Endodermal cell (in vitro differentiated cells): ENCODE results near the gene ZNF385D. TPM values are rescaled to one million over a fixed set of nuclear protein-coding genes. Genes with fewer than 3 reads are reported as not detected.

ENCODE experiments used
- DNase-seq: peaks from one replicate; pipeline ENCODE4 v3.0.0-alpha.2; 2017
- H3K27ac ChIP-seq: 2 replicates; pipeline ENCODE4 v1.5.1; 2013; ENCODE audit warnings: mild to moderate bottlenecking, low read depth, low read length, moderate library complexity
- H3K27me3 ChIP-seq: 2 replicates; pipeline ENCODE4 v1.6.1; 2013; ENCODE audit warnings: mild to moderate bottlenecking, low read length, moderate library complexity; ENCODE audit not compliant: insufficient read depth, control insufficient read depth, poor library complexity, severe bottlenecking
- H3K36me3 ChIP-seq: 2 replicates; pipeline ENCODE4 v1.7.0; 2013; ENCODE audit warnings: mild to moderate bottlenecking, low read length, moderate library complexity; ENCODE audit not compliant: control insufficient read depth, insufficient read depth
- H3K4me1 ChIP-seq: one replicate; pipeline ENCODE4 v1.7.0; 2013; ENCODE audit warnings: low read length; ENCODE audit not compliant: control insufficient read depth, insufficient read depth
- H3K4me3 ChIP-seq: 2 replicates; pipeline ENCODE4 v1.5.1; 2013; ENCODE audit warnings: mild to moderate bottlenecking, low read length, moderate library complexity
- H3K9ac ChIP-seq: 2 replicates; pipeline ENCODE4 v1.6.1; 2013; ENCODE audit warnings: mild to moderate bottlenecking, low read length, moderate library complexity; ENCODE audit not compliant: poor library complexity, severe bottlenecking; ENCODE audit errors: extremely low read depth
- H3K9me3 ChIP-seq: 2 replicates; pipeline ENCODE4 v1.6.1; 2013; ENCODE audit warnings: mild to moderate bottlenecking, low read length, moderate library complexity; ENCODE audit not compliant: control insufficient read depth
- H3K27ac Mint-ChIP-seq: 2 replicates; pipeline ENCODE4 v1.8.0; 2020; ENCODE audit warnings: mixed read lengths
- H3K27me3 Mint-ChIP-seq: 2 replicates; pipeline ENCODE4 v1.8.0; 2021; ENCODE audit warnings: mild to moderate bottlenecking, mixed read lengths; ENCODE audit not compliant: insufficient read depth
- H3K36me3 Mint-ChIP-seq: 2 replicates; pipeline ENCODE4 v1.8.0; 2020; ENCODE audit warnings: low read depth, mixed read lengths
- H3K4me1 Mint-ChIP-seq: 2 replicates; pipeline ENCODE4 v1.8.0; 2020; ENCODE audit warnings: mixed read lengths
- H3K4me3 Mint-ChIP-seq: 2 replicates; pipeline ENCODE4 v1.8.0; 2020; ENCODE audit warnings: mild to moderate bottlenecking, moderate library complexity, mixed read lengths
- H3K9me3 Mint-ChIP-seq: 2 replicates; pipeline ENCODE4 v1.8.0; 2020; ENCODE audit warnings: mild to moderate bottlenecking, mixed read lengths
- CTCF ChIP-seq: fragments of 200-600 bp; sonication (generic); conservative IDR thresholded peaks from 2 replicates; pipeline ENCODE4 v1.5.0; 2021; ENCODE audit warnings: antibody characterized with exemption, mild to moderate bottlenecking
- WGBS, 2 experiments: methylation state at CpG; one replicate each; pipeline versions ENCODE4 v1.1.5 to v1.1.7; 2013; ENCODE audit warnings: missing lambda C conversion rate in 2 of 2, mixed read lengths in 1 of 2; ENCODE audit not compliant: insufficient coverage in 1 of 2, insufficient read length in 1 of 2; 5-methylcytosine and 5-hydroxymethylcytosine counted together
- total RNA-seq, 2 donors: library from RNA; stranded (reverse); fragmentation: NEBNext Ultra II Directional in 1 of 2; extraction: Animal tissue kit (Norgen Biotek cat#: 25700) in 1 of 2; gene quantifications; 2 replicates in 1 of 2; 3 replicates in 1 of 2; pipeline ENCODE4 v1.2.1, GENCODE V29; 2021

ZNF385D gene
- total RNA-seq, 2 donors from 2014 or later = 1.1 to 3.7 TPM

- no peak for TF ChIP-seq CTCF
- Mint-ChIP-seq H3K4me3 (no peak overlapping the region), H3K4me1 (peaks cover 8% of the 10 kb centered on the region), H3K27me3 (no peaks in the 10 kb centered on the region), H3K9me3 (no peaks in the 10 kb centered on the region), H3K36me3 (no peaks in the 10 kb centered on the region), H3K27ac (no peak overlapping the region)
- Histone ChIP-seq H3K36me3 (no peaks in the 10 kb centered on the region), H3K9me3 (no peaks in the 10 kb centered on the region), H3K4me1 (no peaks in the 10 kb centered on the region), H3K27ac (no peak overlapping the region), H3K27me3 (no peaks in the 10 kb centered on the region), H3K4me3 (no peak overlapping the region), H3K9ac (no peak overlapping the region)
- DNase-seq = no peak
Measured at GRCh38 chr3:21682206-21682605, 68.8 kb downstream of the ZNF385D start.

- TF ChIP-seq CTCF = no peak
- Histone ChIP-seq H3K9ac (no peak overlapping the region), H3K9me3 (no peaks in the 10 kb centered on the region), H3K4me3 (no peak overlapping the region), H3K27me3 (no peaks in the 10 kb centered on the region), H3K4me1 (no peaks in the 10 kb centered on the region), H3K36me3 (no peaks in the 10 kb centered on the region), H3K27ac (no peak overlapping the region)
- H3K36me3 Mint-ChIP-seq = no peaks in the 10 kb centered on the region
- 80 to 93% methylated on average over 2 to 3 of the region's 3 CpGs for WGBS, 2 experiments
- no peaks in the 10 kb centered on the region for H3K27me3 Mint-ChIP-seq
- DNase-seq = no peak
- H3K4me3 Mint-ChIP-seq = no peak overlapping the region
- H3K4me1 Mint-ChIP-seq = peaks cover 14% of the 10 kb centered on the region
- no peak overlapping the region for H3K27ac Mint-ChIP-seq
- H3K9me3 Mint-ChIP-seq = no peaks in the 10 kb centered on the region
Measured at GRCh38 chr3:21673393-21673792, 77.6 kb downstream of the ZNF385D start.

- DNase-seq = peak; percentile 59
Measured at GRCh38 chr3:21672303-21672702, 78.7 kb downstream of the ZNF385D start.

More at GRCh38 chr3:21672303-21672702, 78.7 kb downstream of the ZNF385D start:
- peaks cover 10% of the 10 kb centered on the region for H3K4me1 Mint-ChIP-seq
- TF ChIP-seq CTCF = no peak
- no peak overlapping the region for H3K9ac ChIP-seq
- no peaks in the 10 kb centered on the region for H3K9me3 ChIP-seq
- 94% methylated on average over 1 of the region's 1 CpG; no CpG with 5 or more reads in 1 of the 2 experiments for WGBS, 2 experiments
- H3K4me1 ChIP-seq = no peaks in the 10 kb centered on the region
- H3K9me3 Mint-ChIP-seq = no peaks in the 10 kb centered on the region
- H3K27me3 ChIP-seq = no peaks in the 10 kb centered on the region
- H3K27me3 Mint-ChIP-seq = no peaks in the 10 kb centered on the region
- no peak overlapping the region for H3K4me3 Mint-ChIP-seq
- H3K27ac ChIP-seq = no peak overlapping the region
- H3K36me3 ChIP-seq = no peaks in the 10 kb centered on the region
- no peak overlapping the region for H3K4me3 ChIP-seq
- H3K27ac Mint-ChIP-seq = no peak overlapping the region
- no peaks in the 10 kb centered on the region for H3K36me3 Mint-ChIP-seq
